ENCODE measurements around the gene CD8B2.
"Not testable (repeated sequence)": the region's sequence is repeated elsewhere in the genome, so short reads cannot be mapped to it uniquely, and the experiment has no call there.

Gene CD8B2

GRCh38 chr2:106486551-106487385, at the start of gene CD8B2:
TSS of gene CD8B2 (plus strand) at chr2:106487364. CDS start at chr2:106487427, 63 bp downstream.
- not testable (repeated sequence) for DNase-seq

GRCh38 chr2:106461882-106462281, 25.3 kb upstream of the CD8B2 start:
- not testable (repeated sequence) for DNase-seq

GRCh38 chr2:106467516-106467915, 19.6 kb upstream of the CD8B2 start:
- DNase-seq = not testable (repeated sequence)

- DNase-seq = not testable (repeated sequence)
Observed at GRCh38 chr2:106468107-106468506, 19.1 kb upstream of the CD8B2 start, which contains the start of gene RGPD3. TSS of gene RGPD3 (minus strand) at chr2:106468413. CDS start at chr2:106468288, 125 bp downstream.

- DNase-seq = not testable (repeated sequence)
Observed at GRCh38 chr2:106470658-106471057, 16.5 kb upstream of the CD8B2 start.

GRCh38 chr2:106477647-106478046, 9.5 kb upstream of the CD8B2 start:
- DNase-seq = not testable (repeated sequence)

GRCh38 chr2:106479563-106479962, 7.6 kb upstream of the CD8B2 start:
- not testable (repeated sequence) for DNase-seq

- not testable (repeated sequence) for DNase-seq
Observed at GRCh38 chr2:106487386-106488191, 425 bp downstream of the CD8B2 start.

GRCh38 chr2:106489701-106490100, 2.5 kb downstream of the CD8B2 start:
- not testable (repeated sequence) for DNase-seq

- DNase-seq = not testable (repeated sequence)
Observed at GRCh38 chr2:106492399-106492798, 5.2 kb downstream of the CD8B2 start.

- DNase-seq = not testable (repeated sequence)
Observed at GRCh38 chr2:106492913-106493312, 5.7 kb downstream of the CD8B2 start.

- DNase-seq = not testable (repeated sequence)
Observed at GRCh38 chr2:106498549-106498948, 11.4 kb downstream of the CD8B2 start.

- DNase-seq = not testable (repeated sequence)
Observed at GRCh38 chr2:106500350-106500749, 13.2 kb downstream of the CD8B2 start.

GRCh38 chr2:106502351-106502750, 15.2 kb downstream of the CD8B2 start:
- DNase-seq = not testable (repeated sequence)

- DNase-seq = not testable (repeated sequence)
Observed at GRCh38 chr2:106504192-106504591, 17.0 kb downstream of the CD8B2 start.

- DNase-seq = not testable (repeated sequence)
Observed at GRCh38 chr2:106504787-106505186, 17.6 kb downstream of the CD8B2 start.

GRCh38 chr2:106506002-106506687, 19.0 kb downstream of the CD8B2 start:
- not testable (repeated sequence) for DNase-seq

GRCh38 chr2:106508660-106509373, 21.7 kb downstream of the CD8B2 start:
- DNase-seq = not testable (repeated sequence)

GRCh38 chr2:106509374-106509770, 22.2 kb downstream of the CD8B2 start:
- DNase-seq = not testable (repeated sequence)

GRCh38 chr2:106510791-106511190, 23.6 kb downstream of the CD8B2 start:
- not testable (repeated sequence) for DNase-seq

GRCh38 chr2:106511476-106511901, 24.3 kb downstream of the CD8B2 start:
- not testable (repeated sequence) for DNase-seq

GRCh38 chr2:106511934-106512333, 24.8 kb downstream of the CD8B2 start:
- not testable (repeated sequence) for DNase-seq
